HepG2 (cell line): ENCODE measurements around the gene TUBGCP3. TPM values are rescaled to one million over a fixed set of nuclear protein-coding genes. Genes with fewer than 3 reads are reported as not detected.

Experiments
- CTCF ChIP-seq: sonication (generic); formaldehyde crosslinking; IDR thresholded peaks from 2 replicates; pipeline ENCODE4 v1.5.0; 2020; ENCODE audit warnings: mild to moderate bottlenecking, missing genetic modification reagents, moderate library complexity
- ETV5 ChIP-seq: IDR thresholded peaks from 2 replicates; pipeline ENCODE4 v1.6.1; 2018; ENCODE audit warnings: missing biosample characterization, missing genetic modification reagents, inconsistent platforms, borderline replicate concordance
- HNF1B ChIP-seq: sonication (generic); formaldehyde crosslinking; IDR thresholded peaks from 2 replicates; pipeline ENCODE4 v1.5.1; 2020; ENCODE audit warnings: mild to moderate bottlenecking, moderate library complexity, missing genetic modification reagents
- KLF16 ChIP-seq, 2 experiments: sonication (generic) in 1 of 2; formaldehyde crosslinking in 1 of 2; IDR thresholded peaks; 2 replicates each; pipeline versions ENCODE4 v1.6.1 to v1.8.0; 2016 to 2023; ENCODE audit warnings: missing genetic modification reagents in 2 of 2, missing compliant biosample characterization in 1 of 2
- NONO ChIP-seq, 2 experiments: fragments of 450-650 bp in 1 of 2; sonication (generic) in 1 of 2; formaldehyde crosslinking in 1 of 2; IDR thresholded peaks in 1 of 2; conservative IDR thresholded peaks in 1 of 2; 2 replicates each; pipeline versions ENCODE4 v1.6.1 to v1.8.0; 2017 to 2022; ENCODE audit warnings: mild to moderate bottlenecking in 1 of 2, missing genetic modification reagents in 1 of 2, moderate library complexity in 1 of 2
- RAD21 ChIP-seq: fragments of 450-650 bp; formaldehyde crosslinking; IDR thresholded peaks from 2 replicates; pipeline ENCODE4 v1.5.0; 2020; ENCODE audit warnings: mild to moderate bottlenecking
- SMC3 ChIP-seq: IDR thresholded peaks from 2 replicates; pipeline ENCODE4 v1.6.1; 2011; ENCODE audit warnings: low read length, improper control_type of control experiment
- SUZ12 ChIP-seq: fragments of 150-350 bp; IDR thresholded peaks from 2 replicates; pipeline ENCODE4 v1.6.1; 2014; ENCODE audit warnings: low read depth, low read length
- ZNF687 ChIP-seq: sonication (generic); formaldehyde crosslinking; IDR thresholded peaks from 2 replicates; pipeline ENCODE4 v1.5.1; 2020; ENCODE audit warnings: mild to moderate bottlenecking, missing genetic modification reagents, moderate library complexity
- polyA plus RNA-seq, 8 experiments: library from polyadenylated mRNA; depleted of rRNA in 3 of 8; stranded (reverse) in 7 of 8; unstranded in 1 of 8; fragments of >200 nt; fragmentation: Illumina TruSeq in 4 of 8; extraction: Trizol in 4 of 8; gene quantifications; 2 replicates each; pipeline versions ENCODE4 v1.2.1 to v1.2.3, GENCODE V29; 2011 to 2016; ENCODE audit warnings: low read depth in 4 of 8, missing spikeins in 1 of 8, mixed read lengths in 1 of 8; ENCODE audit not compliant: insufficient read depth in 1 of 8
- total RNA-seq, 5 experiments: library from RNA; depleted of rRNA; stranded (reverse); fragments of >200 nt; fragmentation: Illumina TruSeq; extraction: Trizol; gene quantifications; 2 replicates each; pipeline ENCODE4 v1.2.3, GENCODE V29; 2016; ENCODE audit warnings: low read depth in 1 of 5
- TF ChIP-seq, protein P1 (sequence below): IDR thresholded peaks from 2 replicates; pipeline ENCODE4 v1.6.1; 2012; ENCODE audit warnings: low read length, improper control_type of control experiment

TUBGCP3 gene
- total and polyA plus RNA-seq, 2 of the 13 experiments (the other 11 are each of a cell fraction or from before 2014, with no cell fraction given), result 12.6 to 15.5 TPM

DNA sequence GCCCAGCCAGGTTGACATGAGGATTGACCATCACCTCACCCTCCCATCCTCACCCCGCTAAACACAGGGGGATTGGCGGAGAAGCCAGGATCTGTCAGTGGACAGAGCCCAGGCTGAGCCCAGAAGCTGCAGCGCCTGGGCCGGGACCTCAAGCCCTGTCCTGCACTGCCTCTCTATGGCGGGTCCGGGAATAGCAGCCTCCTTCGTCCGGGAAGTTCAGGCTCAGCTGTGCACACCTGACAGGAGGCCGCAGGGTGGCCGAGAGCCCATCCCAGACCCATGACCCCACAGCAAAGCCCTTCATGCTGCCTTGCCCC is 144.0 kb downstream of the TUBGCP3 start (continued):
- TF ChIP-seq HNF1B (CRISPR knock-in tag) (peak; percentile 46; the same call in 1 of the 2 replicates), CTCF (peak; percentile 96), SMC3 (peak; percentile 53; the same call in 1 of the 2 replicates), RAD21 (CRISPR knock-in tag) (peak; percentile 94), ZNF687 (CRISPR knock-in tag) (peak; percentile 23; the same call in 1 of the 2 replicates), NONO (IDR thresholded peaks at IDR 0.05) (no peak), NONO (CRISPR knock-in tag; conservative IDR thresholded peaks at IDR 0.05) (0 out of 2 replicates have a peak, but pooled peaks have one; percentile 44), SUZ12 (0 out of 2 replicates have a peak, but pooled peaks have one; percentile 4), KLF16 (CRISPR knock-in tag; IDR thresholded peaks at IDR 0.05) (no peak), ETV5 (CRISPR knock-in tag) (0 out of 2 replicates have a peak, but pooled peaks have one; percentile 11)
- TF ChIP-seq, protein P1, sequence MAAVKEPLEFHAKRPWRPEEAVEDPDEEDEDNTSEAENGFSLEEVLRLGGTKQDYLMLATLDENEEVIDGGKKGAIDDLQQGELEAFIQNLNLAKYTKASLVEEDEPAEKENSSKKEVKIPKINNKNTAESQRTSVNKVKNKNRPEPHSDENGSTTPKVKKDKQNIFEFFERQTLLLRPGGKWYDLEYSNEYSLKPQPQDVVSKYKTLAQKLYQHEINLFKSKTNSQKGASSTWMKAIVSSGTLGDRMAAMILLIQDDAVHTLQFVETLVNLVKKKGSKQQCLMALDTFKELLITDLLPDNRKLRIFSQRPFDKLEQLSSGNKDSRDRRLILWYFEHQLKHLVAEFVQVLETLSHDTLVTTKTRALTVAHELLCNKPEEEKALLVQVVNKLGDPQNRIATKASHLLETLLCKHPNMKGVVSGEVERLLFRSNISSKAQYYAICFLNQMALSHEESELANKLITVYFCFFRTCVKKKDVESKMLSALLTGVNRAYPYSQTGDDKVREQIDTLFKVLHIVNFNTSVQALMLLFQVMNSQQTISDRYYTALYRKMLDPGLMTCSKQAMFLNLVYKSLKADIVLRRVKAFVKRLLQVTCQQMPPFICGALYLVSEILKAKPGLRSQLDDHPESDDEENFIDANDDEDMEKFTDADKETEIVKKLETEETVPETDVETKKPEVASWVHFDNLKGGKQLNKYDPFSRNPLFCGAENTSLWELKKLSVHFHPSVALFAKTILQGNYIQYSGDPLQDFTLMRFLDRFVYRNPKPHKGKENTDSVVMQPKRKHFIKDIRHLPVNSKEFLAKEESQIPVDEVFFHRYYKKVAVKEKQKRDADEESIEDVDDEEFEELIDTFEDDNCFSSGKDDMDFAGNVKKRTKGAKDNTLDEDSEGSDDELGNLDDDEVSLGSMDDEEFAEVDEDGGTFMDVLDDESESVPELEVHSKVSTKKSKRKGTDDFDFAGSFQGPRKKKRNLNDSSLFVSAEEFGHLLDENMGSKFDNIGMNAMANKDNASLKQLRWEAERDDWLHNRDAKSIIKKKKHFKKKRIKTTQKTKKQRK, result no peak
